Activated T-helper 17 cell treated with anti-CD3 and anti-CD28 coated beads, Interleukin-2, amount 50 U/mL, for 72 hours (primary cell): ENCODE data around the gene RAB3D. TPM values are rescaled to one million over a fixed set of nuclear protein-coding genes. Genes with fewer than 3 reads are reported as not detected.
A peak's percentile ranks its signal among the peaks of the same experiment; 100 is the strongest.
"Not testable (repeated sequence)": the region's sequence is repeated elsewhere in the genome, so short reads cannot be mapped to it uniquely, and the experiment has no call there.

Experiments used
- ATAC-seq: fragments of 150-1000 bp; cut with Tn5 transposase; replicated peaks from 2 replicates; pipeline ENCODE4 v1.10.0; 2021; ENCODE audit warnings: mild to moderate bottlenecking, moderate library complexity
- H3K27ac Mint-ChIP-seq: one replicate; pipeline ENCODE4 v1.8.0; 2022; ENCODE audit warnings: mixed read lengths
- H3K27me3 Mint-ChIP-seq: one replicate; pipeline ENCODE4 v1.8.0; 2022; ENCODE audit warnings: mixed read lengths
- H3K36me3 Mint-ChIP-seq: one replicate; pipeline ENCODE4 v1.8.0; 2022; ENCODE audit warnings: low read depth, mild to moderate bottlenecking, mixed read lengths
- H3K4me1 Mint-ChIP-seq: one replicate; pipeline ENCODE4 v1.8.0; 2022; ENCODE audit warnings: mixed read lengths
- H3K4me3 Mint-ChIP-seq: one replicate; pipeline ENCODE4 v1.8.0; 2022; ENCODE audit warnings: mild to moderate bottlenecking, mixed read lengths
- H3K9me3 Mint-ChIP-seq: one replicate; pipeline ENCODE4 v1.8.0; 2022; ENCODE audit warnings: mixed read lengths
- total RNA-seq, 2 donors: library from RNA; stranded (reverse); gene quantifications; one replicate each; pipeline ENCODE4 v1.2.3, GENCODE V29; 2022

Gene RAB3D
- total RNA-seq, 2 donors from 2014 or later, result 9.7 to 13.4 TPM

- Mint-ChIP-seq H3K36me3 (no peaks in the 10 kb centered on the region), H3K4me1 (peaks cover 11% of the 10 kb centered on the region), H3K4me3 (peak overlapping the region; percentile 74), H3K27ac (no peak overlapping the region), H3K9me3 (no peaks in the 10 kb centered on the region), H3K27me3 (peaks cover 7% of the 10 kb centered on the region)
- no peak for ATAC-seq
These were observed 17.5 kb upstream of the RAB3D start for GRCh38 chr19:11356676-11357550.

GRCh38 chr19:11356074-11356397 is 16.6 kb upstream of the RAB3D start:
- Mint-ChIP-seq H3K27ac (peak overlapping the region; percentile 73), H3K27me3 (peaks cover 7% of the 10 kb centered on the region), H3K4me1 (peaks cover 11% of the 10 kb centered on the region), H3K9me3 (no peaks in the 10 kb centered on the region), H3K4me3 (peak overlapping the region; percentile 74), H3K36me3 (no peaks in the 10 kb centered on the region)
- ATAC-seq, result no peak

GRCh38 chr19:11355160-11356073 is 16.0 kb upstream of the RAB3D start, which contains the start of gene PLPPR2:
Gene PLPPR2 (plus strand): TSS chr19:11355432. CDS start chr19:11357674, 2,242 bp downstream.
- Mint-ChIP-seq H3K4me1 (peaks cover 11% of the 10 kb centered on the region), H3K4me3 (peak within 1 kb of the TSS; percentile 74), H3K9me3 (no peaks in the 10 kb centered on the region), H3K27ac (peak within 1 kb of the TSS; percentile 73), H3K36me3 (no peaks in the 10 kb centered on the region), H3K27me3 (peaks cover 7% of the 10 kb centered on the region)
- peak; percentile 93 for ATAC-seq

GRCh38 chr19:11354102-11354501 is 14.6 kb upstream of the RAB3D start:
- not testable (repeated sequence) for H3K27ac Mint-ChIP-seq, ATAC-seq, H3K9me3 Mint-ChIP-seq, H3K36me3 Mint-ChIP-seq, H3K27me3 Mint-ChIP-seq
- Mint-ChIP-seq H3K4me3 (peak overlapping the region; percentile 74), H3K4me1 (peaks cover 11% of the 10 kb centered on the region)

GRCh38 chr19:11349171-11349570 is 9.7 kb upstream of the RAB3D start:
- no peak overlapping the region for H3K27ac Mint-ChIP-seq
- no peaks in the 10 kb centered on the region for H3K27me3 Mint-ChIP-seq
- no peaks in the 10 kb centered on the region for H3K9me3 Mint-ChIP-seq
- no peaks in the 10 kb centered on the region for H3K36me3 Mint-ChIP-seq
- peaks cover 9% of the 10 kb centered on the region for H3K4me1 Mint-ChIP-seq
- H3K4me3 Mint-ChIP-seq, result no peak overlapping the region
- no peak for ATAC-seq

GRCh38 chr19:11347546-11348039 is 8.1 kb upstream of the RAB3D start:
- ATAC-seq, result no peak
- H3K27ac Mint-ChIP-seq, result no peak overlapping the region
- peaks cover 9% of the 10 kb centered on the region for H3K4me1 Mint-ChIP-seq
- no peaks in the 10 kb centered on the region for H3K9me3 Mint-ChIP-seq
- peak overlapping the region; percentile 94 for H3K4me3 Mint-ChIP-seq
- H3K36me3 Mint-ChIP-seq, result no peaks in the 10 kb centered on the region
- H3K27me3 Mint-ChIP-seq, result no peaks in the 10 kb centered on the region

GRCh38 chr19:11346104-11346940 is 6.9 kb upstream of the RAB3D start, which contains the start of the genes CCDC159 and TMEM205:
Gene CCDC159 (plus strand): TSS chr19:11346519. CDS start chr19:11346607, 88 bp downstream.
Gene TMEM205 (minus strand): TSS chr19:11346268. CDS start chr19:11345619, 649 bp downstream.
- ATAC-seq, result peak; percentile 99
- H3K4me3 Mint-ChIP-seq, result peak within 1 kb of the TSS; percentile 94
- no peaks in the 10 kb centered on the region for H3K9me3 Mint-ChIP-seq
- peaks cover 9% of the 10 kb centered on the region for H3K4me1 Mint-ChIP-seq
- H3K27me3 Mint-ChIP-seq, result no peaks in the 10 kb centered on the region
- H3K27ac Mint-ChIP-seq, result peak within 1 kb of the TSS; percentile 91
- no peaks in the 10 kb centered on the region for H3K36me3 Mint-ChIP-seq

- H3K27me3 Mint-ChIP-seq, result no peaks in the 10 kb centered on the region
- peaks cover 9% of the 10 kb centered on the region for H3K4me1 Mint-ChIP-seq
- no peaks in the 10 kb centered on the region for H3K9me3 Mint-ChIP-seq
- H3K4me3 Mint-ChIP-seq, result peak overlapping the region; percentile 94
- ATAC-seq, result no peak
- no peaks in the 10 kb centered on the region for H3K36me3 Mint-ChIP-seq
- H3K27ac Mint-ChIP-seq, result peak overlapping the region; percentile 91
These were observed 5.8 kb upstream of the RAB3D start for GRCh38 chr19:11345122-11345803.

- H3K4me1 Mint-ChIP-seq, result peaks cover 13% of the 10 kb centered on the region
- H3K4me3 Mint-ChIP-seq, result no peak overlapping the region
- H3K9me3 Mint-ChIP-seq, result no peaks in the 10 kb centered on the region
- no peaks in the 10 kb centered on the region for H3K36me3 Mint-ChIP-seq
- no peak for ATAC-seq
- no peak overlapping the region for H3K27ac Mint-ChIP-seq
- H3K27me3 Mint-ChIP-seq, result no peaks in the 10 kb centered on the region
These were observed 3.0 kb upstream of the RAB3D start for GRCh38 chr19:11342429-11342828.

GRCh38 chr19:11340099-11340467 is 626 bp upstream of the RAB3D start:
- H3K9me3 Mint-ChIP-seq, H3K27me3 Mint-ChIP-seq, ATAC-seq, H3K4me1 Mint-ChIP-seq: not testable (repeated sequence)
- peak overlapping the region; percentile 48 for H3K27ac Mint-ChIP-seq
- H3K36me3 Mint-ChIP-seq, result peaks cover 12% of the 10 kb centered on the region
- peak overlapping the region; percentile 76 for H3K4me3 Mint-ChIP-seq

GRCh38 chr19:11338569-11339253 is 746 bp downstream of the RAB3D start:
- peaks cover 5% of the 10 kb centered on the region for H3K4me1 Mint-ChIP-seq
- no peaks in the 10 kb centered on the region for H3K9me3 Mint-ChIP-seq
- no peak for ATAC-seq
- peaks cover 24% of the 10 kb centered on the region for H3K36me3 Mint-ChIP-seq
- H3K27me3 Mint-ChIP-seq, result no peaks in the 10 kb centered on the region
- peak overlapping the region; percentile 55 for H3K27ac Mint-ChIP-seq
- peak overlapping the region; percentile 76 for H3K4me3 Mint-ChIP-seq

- no peak overlapping the region for H3K27ac Mint-ChIP-seq
- H3K4me3 Mint-ChIP-seq, result peak overlapping the region; percentile 11
- H3K36me3 Mint-ChIP-seq, result peaks cover 26% of the 10 kb centered on the region
- H3K4me1 Mint-ChIP-seq, result peaks cover 5% of the 10 kb centered on the region
- ATAC-seq, result no peak
- no peaks in the 10 kb centered on the region for H3K9me3 Mint-ChIP-seq
- no peaks in the 10 kb centered on the region for H3K27me3 Mint-ChIP-seq
These were observed 1.3 kb downstream of the RAB3D start for GRCh38 chr19:11338121-11338520.

- Mint-ChIP-seq H3K27me3 (no peaks in the 10 kb centered on the region), H3K36me3 (peaks cover 33% of the 10 kb centered on the region), H3K9me3 (no peaks in the 10 kb centered on the region), H3K4me3 (no peak overlapping the region), H3K27ac (no peak overlapping the region), H3K4me1 (peaks cover 5% of the 10 kb centered on the region)
- no peak for ATAC-seq
These were observed 2.4 kb downstream of the RAB3D start for GRCh38 chr19:11337080-11337479.
